HCT116 (cell line): ENCODE data around the gene LASP1. TPM values are rescaled to one million over a fixed set of nuclear protein-coding genes. Genes with fewer than 3 reads are reported as not detected.

Experiments used
- ATAC-seq: fragments of 200-7000 bp; cut with Tn5 transposase; 2 replicates; pipeline ENCODE4 v1.9.1; 2020; ENCODE audit warnings: mild to moderate bottlenecking, moderate library complexity
- BruUV-seq: library from RNA; stranded (reverse); fragments of 400-500 nt; replicated peaks from 2 replicates; lab custom pipeline; 2021; lab: Mats Ljungman, UMichigan
- CTCF ChIA-PET: fragments of 300-600 bp; sonication (Branson Sonifier 250); formaldehyde crosslinking; loops from one replicate; lab custom pipeline; 2021; ENCODE audit warnings: antibody characterized with exemption; lab: Charles Lee
- POLR2A ChIA-PET: fragments of 300-600, 350-600 bp; sonication (Branson Sonifier 250); formaldehyde crosslinking; loops from one replicate; lab custom pipeline; 2021; ENCODE audit warnings: antibody characterized with exemption; lab: Charles Lee
- RAD21 ChIA-PET, 2 experiments: fragments of 300-600 bp; sonication (Branson Sonifier 250); formaldehyde crosslinking; loops; one replicate each; lab custom pipeline; 2023; ENCODE audit warnings: low total read pairs in 2 of 2; ENCODE audit not compliant: uncharacterized antibody in 2 of 2, unreplicated experiment in 2 of 2, low non-redundant PET in 1 of 2; lab: Charles Lee
- DNase-seq: peaks from one replicate; pipeline ENCODE4 v3.0.0-alpha.2; 2010; ENCODE audit warnings: low read depth, low spot score
- H2AFZ ChIP-seq: fragments of 200-600 bp; shearing (Covaris generic), sonication (generic); 2 replicates; pipeline ENCODE4 v1.6.1; 2017; ENCODE audit warnings: low read depth, mixed run types, mixed read lengths, antibody characterized with exemption, low read length; ENCODE audit not compliant: poor library complexity, severe bottlenecking
- H3K27ac ChIP-seq: 2 replicates; pipeline ENCODE4 v1.5.1; 2012; ENCODE audit warnings: low read depth, low read length
- H3K27me3 ChIP-seq: fragments of 200-600 bp; sonication (generic); 2 replicates; pipeline ENCODE4 v1.6.1; 2016; ENCODE audit warnings: mixed run types, low read length, mixed read lengths; ENCODE audit not compliant: insufficient read depth
- H3K36me3 ChIP-seq, 2 experiments: fragments of 200-500 bp in 1 of 2; fragments of 200-600 bp in 1 of 2; sonication (Bioruptor generic) in 1 of 2; sonication (generic) in 1 of 2; 2 replicates each; pipeline versions ENCODE4 v1.5.1 to v1.6.1; 2014 to 2016; ENCODE audit warnings: low read length in 2 of 2, inconsistent platforms in 1 of 2, mixed read lengths in 1 of 2, mixed run types in 1 of 2; ENCODE audit not compliant: insufficient read depth in 2 of 2, control insufficient read depth in 1 of 2
- H3K4me1 ChIP-seq, 2 experiments: fragments of 200-600 bp in 1 of 2; sonication (generic) in 1 of 2; 2 replicates each; pipeline versions ENCODE4 v1.5.1 to v1.6.1; 2012 to 2017; ENCODE audit warnings: low read length in 2 of 2, inconsistent platforms in 1 of 2, mild to moderate bottlenecking in 1 of 2, mixed read lengths in 1 of 2, mixed run types in 1 of 2, moderate library complexity in 1 of 2; ENCODE audit not compliant: insufficient read depth in 2 of 2, control insufficient read depth in 1 of 2
- H3K4me2 ChIP-seq: fragments of 200-600 bp; sonication (generic); 2 replicates; pipeline ENCODE4 v1.6.1; 2017; ENCODE audit warnings: mixed run types, low read length, mixed read lengths
- H3K4me3 ChIP-seq, 2 experiments: fragments of 200-600 bp in 1 of 2; sonication (generic) in 1 of 2; replicated peaks in 1 of 2; 2 replicates each; pipeline ENCODE4 v1.5.1; 2011 to 2016; ENCODE audit warnings: low read length in 2 of 2, control low read depth in 1 of 2, low read depth in 1 of 2, mild to moderate bottlenecking in 1 of 2, mixed read lengths in 1 of 2, mixed run types in 1 of 2
- H3K79me2 ChIP-seq: fragments of 200-600 bp; sonication (generic); 2 replicates; pipeline ENCODE4 v1.6.1; 2017; ENCODE audit warnings: mild to moderate bottlenecking, mixed run types, low read length, moderate library complexity, mixed read lengths; ENCODE audit not compliant: insufficient read depth
- H3K9ac ChIP-seq: fragments of 200-600 bp; sonication (generic); 2 replicates; pipeline ENCODE4 v1.6.1; 2016; ENCODE audit warnings: low read length, mixed read lengths
- H3K9me2 ChIP-seq: fragments of 200-600 bp; sonication (generic), shearing (Covaris generic); 2 replicates; pipeline ENCODE4 v1.6.1; 2017; ENCODE audit warnings: mixed run types, mild to moderate bottlenecking, moderate library complexity; ENCODE audit not compliant: insufficient read depth
- H3K9me3 ChIP-seq, 2 experiments: fragments of 200-500 bp in 1 of 2; fragments of 200-600 bp in 1 of 2; sonication (Bioruptor generic) in 1 of 2; sonication (generic) in 1 of 2; 2 replicates each; pipeline ENCODE4 v1.6.1; 2014 to 2017; ENCODE audit warnings: low read length in 2 of 2, mixed read lengths in 2 of 2, inconsistent platforms in 1 of 2, low read depth in 1 of 2, mild to moderate bottlenecking in 1 of 2, mixed run types in 1 of 2, moderate library complexity in 1 of 2; ENCODE audit not compliant: control insufficient read depth in 1 of 2, insufficient read depth in 1 of 2
- H4K20me1 ChIP-seq: fragments of 200-600 bp; sonication (generic), shearing (Covaris generic); 2 replicates; pipeline ENCODE4 v1.6.1; 2017; ENCODE audit warnings: mixed run types, mild to moderate bottlenecking, moderate library complexity; ENCODE audit not compliant: insufficient read depth
- ATF3 ChIP-seq: IDR thresholded peaks from 2 replicates; pipeline ENCODE4 v1.6.1; 2012
- CEBPB ChIP-seq: IDR thresholded peaks from 2 replicates; pipeline ENCODE4 v1.6.1; 2012; ENCODE audit warnings: low read depth
- EZH2phosphoT487 ChIP-seq: fragments of 200-600 bp; IDR thresholded peaks from 2 replicates; pipeline ENCODE4 v1.6.1; 2018; ENCODE audit warnings: antibody characterized with exemption, borderline replicate concordance
- JUND ChIP-seq: IDR thresholded peaks from 2 replicates; pipeline ENCODE4 v1.6.1; 2012
- POLR2A ChIP-seq: IDR thresholded peaks from 2 replicates; pipeline ENCODE4 v1.7.0; 2011; ENCODE audit warnings: borderline replicate concordance; ENCODE audit not compliant: insufficient read depth, insufficient read length; ENCODE audit errors: extremely low read depth
- POLR2AphosphoS5 ChIP-seq: IDR thresholded peaks from 2 replicates; pipeline ENCODE4 v1.6.1; 2011; ENCODE audit warnings: mild to moderate bottlenecking, low read depth, low read length, moderate library complexity
- RAD21 ChIP-seq: IDR thresholded peaks from 2 replicates; pipeline ENCODE4 v1.6.1; 2012; ENCODE audit warnings: low read depth, mild to moderate bottlenecking
- REST ChIP-seq: IDR thresholded peaks from 2 replicates; pipeline ENCODE4 v1.6.1; 2012; ENCODE audit warnings: low read depth
- SIN3A ChIP-seq: IDR thresholded peaks from 2 replicates; pipeline ENCODE4 v1.6.1; 2012; ENCODE audit warnings: low read depth
- TCF7L2 ChIP-seq: IDR thresholded peaks from 2 replicates; pipeline ENCODE4 v1.7.0; 2011; ENCODE audit warnings: borderline replicate concordance, inconsistent platforms; ENCODE audit not compliant: insufficient read depth, insufficient read length; ENCODE audit errors: extremely low read depth
- YY1 ChIP-seq: IDR thresholded peaks from 2 replicates; pipeline ENCODE4 v1.6.1; 2011; ENCODE audit warnings: low read length, low read depth, moderate library complexity, mild to moderate bottlenecking; ENCODE audit not compliant: insufficient replicate concordance; ENCODE audit errors: extremely low read depth
- ZFX ChIP-seq: fragments of 450-650 bp; IDR thresholded peaks from 2 replicates; pipeline ENCODE4 v1.6.1; 2017
- ZNF274 ChIP-seq: fragments of 200-500 bp; sonication (Bioruptor generic); IDR thresholded peaks from 2 replicates; pipeline ENCODE4 v1.6.1; 2014; ENCODE audit warnings: mild to moderate bottlenecking, low read depth, low read length, inconsistent platforms
- intact Hi-C: fragments of 100-400 bp; cut with micrococcal nuclease; formaldehyde crosslinking; loops from 2 replicates; pipeline ENCODE4 v1.10.0; 2022
- total RNA-seq: library from RNA; stranded (reverse); gene quantifications from one replicate; pipeline ENCODE4 v1.2.1, GENCODE V29; 2021; ENCODE audit not compliant: unreplicated experiment
- TF ChIP-seq, protein P1 (sequence below), 3 experiments: fragments of 200-600 bp in 1 of 3; sonication (generic) in 1 of 3; IDR thresholded peaks in 2 of 3; conservative IDR thresholded peaks in 1 of 3; 2 replicates each; pipeline ENCODE4 v1.5.1; 2012 to 2017; ENCODE audit warnings: low read depth in 2 of 3, low read length in 2 of 3, antibody characterized with exemption in 1 of 3, borderline replicate concordance in 1 of 3, control low read depth in 1 of 3, mild to moderate bottlenecking in 1 of 3, mixed read lengths in 1 of 3, mixed run types in 1 of 3, moderate library complexity in 1 of 3; ENCODE audit not compliant: insufficient read depth in 1 of 3
- TF ChIP-seq, protein P2 (sequence below): IDR thresholded peaks from 2 replicates; pipeline ENCODE4 v1.6.1; 2011; ENCODE audit warnings: mild to moderate bottlenecking, low read length, moderate library complexity; ENCODE audit not compliant: insufficient replicate concordance; ENCODE audit errors: extremely low read depth

LASP1 gene
- total RNA-seq, 1 experiment from 2014 or later = 149 TPM

DNA sequence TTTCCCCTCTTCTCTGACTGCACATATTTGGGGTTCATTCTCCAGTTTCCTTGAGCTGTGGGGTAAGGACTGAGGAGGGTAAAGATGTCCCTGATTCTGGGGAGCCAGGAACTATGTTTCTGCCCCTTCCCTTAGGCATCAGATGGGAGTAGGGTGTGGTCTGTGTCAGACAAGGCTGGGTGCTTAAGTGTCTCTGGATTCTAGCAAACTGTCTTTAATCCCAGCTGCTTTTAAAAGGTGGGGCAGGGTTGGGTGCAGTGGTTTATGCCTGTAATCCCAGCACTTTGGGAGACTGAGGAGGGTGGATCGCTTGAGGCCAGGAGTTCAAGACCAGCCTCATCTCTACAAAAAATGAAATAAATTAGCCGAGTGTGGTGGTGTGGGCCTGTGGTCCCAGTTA is 13.0 kb downstream of the LASP1 start:
- no peak overlapping the region for H3K27ac ChIP-seq
- BruUV-seq = no TSS peak
- no peak overlapping the region; the same call in 1 of the 2 replicates for H3K9ac ChIP-seq

More for the DNA sequence above, 13.0 kb downstream of the LASP1 start:
- H3K4me2 ChIP-seq = no peak overlapping the region
- intact Hi-C loops = no loop called here
- no peak overlapping the region for H2AFZ ChIP-seq
- no peaks in the 10 kb centered on the region for H4K20me1 ChIP-seq
- CTCF ChIA-PET = no interaction called here
- DNase-seq = no peak
- RAD21 ChIA-PET = no interaction called here
- no peak overlapping the region for H3K4me3 ChIP-seq
- H3K4me1 ChIP-seq = peaks cover 32 to 61% of the 10 kb centered on the region in 2 experiments
- no peaks in the 10 kb centered on the region for H3K27me3 ChIP-seq
- H3K36me3 ChIP-seq = peaks cover 20 to 36% of the 10 kb centered on the region in 2 experiments; a peak in 3 of 4 replicates
- no peaks in the 10 kb centered on the region for H3K9me3 ChIP-seq
- H3K79me2 ChIP-seq = peaks cover 97% of the 10 kb centered on the region
- TF ChIP-seq ZFX = no peak
- TF ChIP-seq TCF7L2 = no peak
- TF ChIP-seq RAD21 = no peak
- TF ChIP-seq, protein P1, sequence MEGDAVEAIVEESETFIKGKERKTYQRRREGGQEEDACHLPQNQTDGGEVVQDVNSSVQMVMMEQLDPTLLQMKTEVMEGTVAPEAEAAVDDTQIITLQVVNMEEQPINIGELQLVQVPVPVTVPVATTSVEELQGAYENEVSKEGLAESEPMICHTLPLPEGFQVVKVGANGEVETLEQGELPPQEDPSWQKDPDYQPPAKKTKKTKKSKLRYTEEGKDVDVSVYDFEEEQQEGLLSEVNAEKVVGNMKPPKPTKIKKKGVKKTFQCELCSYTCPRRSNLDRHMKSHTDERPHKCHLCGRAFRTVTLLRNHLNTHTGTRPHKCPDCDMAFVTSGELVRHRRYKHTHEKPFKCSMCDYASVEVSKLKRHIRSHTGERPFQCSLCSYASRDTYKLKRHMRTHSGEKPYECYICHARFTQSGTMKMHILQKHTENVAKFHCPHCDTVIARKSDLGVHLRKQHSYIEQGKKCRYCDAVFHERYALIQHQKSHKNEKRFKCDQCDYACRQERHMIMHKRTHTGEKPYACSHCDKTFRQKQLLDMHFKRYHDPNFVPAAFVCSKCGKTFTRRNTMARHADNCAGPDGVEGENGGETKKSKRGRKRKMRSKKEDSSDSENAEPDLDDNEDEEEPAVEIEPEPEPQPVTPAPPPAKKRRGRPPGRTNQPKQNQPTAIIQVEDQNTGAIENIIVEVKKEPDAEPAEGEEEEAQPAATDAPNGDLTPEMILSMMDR (IDR thresholded peaks at IDR 0.05 in 2 of 3, conservative IDR thresholded peaks at IDR 0.05 in 1 of 3; ENCODE audit: borderline replicate concordance in 1 of 3, insufficient read depth in 1 of 3, low read depth in 2 of 3, low read length in 2 of 3) = no peak
- no peak for TF ChIP-seq POLR2A
- TF ChIP-seq REST = no peak
- no peak for TF ChIP-seq ATF3
- TF ChIP-seq JUND = no peak
- no peak for TF ChIP-seq CEBPB
- TF ChIP-seq POLR2AphosphoS5 = no peak
- no peak for TF ChIP-seq YY1
- TF ChIP-seq, protein P2, sequence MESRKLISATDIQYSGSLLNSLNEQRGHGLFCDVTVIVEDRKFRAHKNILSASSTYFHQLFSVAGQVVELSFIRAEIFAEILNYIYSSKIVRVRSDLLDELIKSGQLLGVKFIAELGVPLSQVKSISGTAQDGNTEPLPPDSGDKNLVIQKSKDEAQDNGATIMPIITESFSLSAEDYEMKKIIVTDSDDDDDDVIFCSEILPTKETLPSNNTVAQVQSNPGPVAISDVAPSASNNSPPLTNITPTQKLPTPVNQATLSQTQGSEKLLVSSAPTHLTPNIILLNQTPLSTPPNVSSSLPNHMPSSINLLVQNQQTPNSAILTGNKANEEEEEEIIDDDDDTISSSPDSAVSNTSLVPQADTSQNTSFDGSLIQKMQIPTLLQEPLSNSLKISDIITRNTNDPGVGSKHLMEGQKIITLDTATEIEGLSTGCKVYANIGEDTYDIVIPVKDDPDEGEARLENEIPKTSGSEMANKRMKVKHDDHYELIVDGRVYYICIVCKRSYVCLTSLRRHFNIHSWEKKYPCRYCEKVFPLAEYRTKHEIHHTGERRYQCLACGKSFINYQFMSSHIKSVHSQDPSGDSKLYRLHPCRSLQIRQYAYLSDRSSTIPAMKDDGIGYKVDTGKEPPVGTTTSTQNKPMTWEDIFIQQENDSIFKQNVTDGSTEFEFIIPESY = no peak
- TF ChIP-seq ZNF274 = no peak
- no peak for TF ChIP-seq EZH2phosphoT487
- TF ChIP-seq SIN3A = no peak
- ATAC-seq = no peak
- POLR2A ChIA-PET = no interaction called here
- no peaks in the 10 kb centered on the region for H3K9me2 ChIP-seq
